Parathyroid adenoma (tissue), 2 donors: ENCODE data around the gene EIF1B.

Experiments used
- H2AFZ ChIP-seq: fragments of 300-600 bp; sonication (generic); one replicate; pipeline ENCODE4 v1.7.0; 2017; ENCODE audit warnings: antibody characterized with exemption, mild to moderate bottlenecking
- H3K27ac ChIP-seq: fragments of 300-600 bp; sonication (generic); one replicate; pipeline ENCODE4 v1.7.0; 2017
- H3K27me3 ChIP-seq: fragments of 300-600 bp; sonication (generic); one replicate; pipeline ENCODE4 v1.7.0; 2017; ENCODE audit warnings: low read length; ENCODE audit not compliant: control insufficient read depth, insufficient read depth
- H3K36me3 ChIP-seq: fragments of 300-600 bp; sonication (generic); one replicate; pipeline ENCODE4 v1.7.0; 2017; ENCODE audit warnings: low read length; ENCODE audit not compliant: control insufficient read depth, insufficient read depth
- H3K4me1 ChIP-seq: fragments of 300-600 bp; sonication (generic); one replicate; pipeline ENCODE4 v1.7.0; 2017; ENCODE audit warnings: control low read depth
- H3K4me2 ChIP-seq: fragments of 300-600 bp; sonication (generic); one replicate; pipeline ENCODE4 v1.7.0; 2017; ENCODE audit warnings: low read length
- H3K4me3 ChIP-seq: fragments of 300-600 bp; sonication (generic); one replicate; pipeline ENCODE4 v1.7.0; 2017; ENCODE audit warnings: low read depth, low read length
- H3K79me2 ChIP-seq: fragments of 300-600 bp; sonication (generic); one replicate; pipeline ENCODE4 v1.7.0; 2017; ENCODE audit warnings: control low read depth
- H3K9ac ChIP-seq: fragments of 300-600 bp; sonication (generic); one replicate; pipeline ENCODE4 v1.7.0; 2017; ENCODE audit warnings: mild to moderate bottlenecking
- H3K9me3 ChIP-seq: fragments of 300-600 bp; sonication (generic); one replicate; pipeline ENCODE4 v1.7.0; 2017; ENCODE audit warnings: low read length; ENCODE audit not compliant: control insufficient read depth
- CTCF ChIP-seq: fragments of 300-600 bp; sonication (generic); IDR thresholded peaks from one replicate; pipeline ENCODE4 v1.7.0; 2017; ENCODE audit warnings: antibody characterized with exemption, mild to moderate bottlenecking
- donor health status: primary hyperparathyroidism.

Gene EIF1B

DNA sequence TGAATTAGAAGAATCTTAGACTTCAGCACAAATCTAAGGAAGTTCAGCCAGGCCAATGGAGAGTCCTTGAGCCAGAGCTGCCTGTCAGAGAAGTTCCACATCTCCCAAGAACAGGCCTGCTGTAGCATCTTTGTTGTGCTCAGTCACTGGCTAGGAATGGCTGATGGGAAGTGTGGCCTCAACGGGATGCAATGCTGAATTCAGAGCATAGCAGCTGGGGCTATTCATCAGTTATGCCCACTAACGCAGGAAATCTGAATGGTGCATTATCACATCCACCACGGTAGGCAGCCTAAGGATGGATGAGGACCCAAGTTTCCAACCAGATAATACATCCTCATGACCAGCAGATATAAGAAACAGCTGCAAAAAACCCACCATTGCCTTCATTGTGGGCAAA, 3.2 kb upstream of the EIF1B start:
- no peak overlapping the region for H3K4me2 ChIP-seq
- H3K27ac ChIP-seq = no peak overlapping the region
- H3K9ac ChIP-seq = no peak overlapping the region
- TF ChIP-seq CTCF = no peak
- no peaks in the 10 kb centered on the region for H3K27me3 ChIP-seq
- H3K9me3 ChIP-seq = no peaks in the 10 kb centered on the region
- H3K4me3 ChIP-seq = no peak overlapping the region
- no peak overlapping the region for H2AFZ ChIP-seq
- no peaks in the 10 kb centered on the region for H3K36me3 ChIP-seq
- H3K79me2 ChIP-seq = peaks cover 5% of the 10 kb centered on the region
- H3K4me1 ChIP-seq = peaks cover 4% of the 10 kb centered on the region

DNA sequence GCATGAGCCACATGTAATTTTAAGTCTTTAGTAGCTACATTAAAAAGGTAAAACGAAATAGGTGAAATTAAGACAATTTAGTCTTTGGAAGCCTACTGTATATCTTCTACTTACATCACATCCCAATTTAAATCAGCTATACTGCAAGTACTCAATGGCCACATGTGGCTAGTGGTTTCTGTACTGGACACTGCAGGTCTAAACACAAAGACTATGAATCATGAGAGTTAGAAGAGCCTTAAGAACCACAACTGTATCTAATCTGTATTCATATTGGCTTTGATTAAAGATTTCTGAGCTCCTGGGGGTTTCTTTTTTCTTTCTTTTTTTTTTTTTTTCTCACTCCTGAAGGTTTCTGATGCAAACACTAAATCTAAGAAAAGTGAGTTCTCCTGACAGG, 2.3 kb upstream of the EIF1B start:
- H3K4me1 ChIP-seq = peaks cover 4% of the 10 kb centered on the region
- no peak overlapping the region for H3K4me3 ChIP-seq
- no peak overlapping the region for H3K27ac ChIP-seq
- no peaks in the 10 kb centered on the region for H3K36me3 ChIP-seq
- no peak overlapping the region for H2AFZ ChIP-seq
- H3K27me3 ChIP-seq = no peaks in the 10 kb centered on the region
- no peak for TF ChIP-seq CTCF
- H3K4me2 ChIP-seq = no peak overlapping the region
- peaks cover 5% of the 10 kb centered on the region for H3K79me2 ChIP-seq
- H3K9me3 ChIP-seq = no peaks in the 10 kb centered on the region
- no peak overlapping the region for H3K9ac ChIP-seq

- no peaks in the 10 kb centered on the region for H3K27me3 ChIP-seq
- H3K9me3 ChIP-seq = no peaks in the 10 kb centered on the region
- peaks cover 9% of the 10 kb centered on the region for H3K4me1 ChIP-seq
- peak overlapping the region; percentile 89 for H3K4me3 ChIP-seq
- peaks cover 5% of the 10 kb centered on the region for H3K79me2 ChIP-seq
- H3K27ac ChIP-seq = peak overlapping the region; percentile 95
- H3K4me2 ChIP-seq = peak overlapping the region; percentile 68
- no peak for TF ChIP-seq CTCF
- H3K9ac ChIP-seq = peak overlapping the region; percentile 38
- H3K36me3 ChIP-seq = no peaks in the 10 kb centered on the region
- H2AFZ ChIP-seq = peak overlapping the region; percentile 97
Measured at GRCh38 chr3:40308725-40309417, 636 bp upstream of the EIF1B start.

DNA sequence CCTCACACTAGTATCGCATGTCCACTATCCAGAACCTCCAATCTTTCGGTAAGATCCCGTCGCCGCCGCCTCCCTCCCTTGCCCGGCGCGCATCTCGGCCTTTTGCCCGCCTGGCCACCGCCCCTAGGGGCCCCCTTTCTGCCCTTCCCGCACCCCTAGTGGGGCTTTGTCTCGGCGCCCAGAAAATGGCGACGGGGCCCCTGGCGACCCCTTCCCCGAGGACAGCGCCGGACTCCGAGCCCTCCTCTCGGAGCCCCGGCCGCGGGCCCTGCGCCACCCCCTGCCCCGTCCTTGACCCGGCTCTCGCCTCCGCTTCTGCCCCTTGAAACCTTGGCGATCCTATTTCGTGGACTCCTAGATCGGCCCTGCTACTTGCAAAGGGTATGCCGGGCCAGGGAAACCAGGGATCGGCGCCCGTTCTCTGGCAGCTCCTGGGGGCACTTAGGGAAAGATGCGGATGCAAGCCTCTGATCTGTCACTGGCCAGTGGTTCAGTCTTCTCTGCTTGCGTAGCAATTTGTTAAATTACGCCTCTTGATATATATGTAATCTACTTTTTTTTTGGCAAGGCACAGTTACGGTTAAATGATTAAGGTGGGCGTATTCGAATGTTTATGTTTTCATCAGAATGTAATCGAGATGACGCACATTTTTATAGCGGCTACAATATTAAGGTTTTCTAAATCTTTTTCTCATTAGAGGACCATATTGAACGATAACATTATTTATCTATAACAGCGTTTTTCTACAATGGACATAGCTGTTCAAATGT, 603 bp downstream of the EIF1B start:
- peaks cover 12% of the 10 kb centered on the region for H3K4me1 ChIP-seq
- peak overlapping the region; percentile 89 for H3K4me3 ChIP-seq
- H3K9ac ChIP-seq = peak overlapping the region; percentile 96
- H3K27ac ChIP-seq = peak overlapping the region; percentile 95
- TF ChIP-seq CTCF = no peak
- peak overlapping the region; percentile 97 for H2AFZ ChIP-seq
- H3K4me2 ChIP-seq = peak overlapping the region; percentile 62
- H3K9me3 ChIP-seq = no peaks in the 10 kb centered on the region
- no peaks in the 10 kb centered on the region for H3K36me3 ChIP-seq
- no peaks in the 10 kb centered on the region for H3K27me3 ChIP-seq
- H3K79me2 ChIP-seq = peaks cover 5% of the 10 kb centered on the region
